Adrenal gland (tissue), 12 donors: ENCODE results near the gene B4GALNT3. TPM values are rescaled to one million over a fixed set of nuclear protein-coding genes. Genes with fewer than 3 reads are reported as not detected.

Experiments
- DNase-seq, 7 donors: peaks; one replicate each; pipeline ENCODE4 v3.0.0-alpha.2; 2019 to 2020
- H3K27ac ChIP-seq, 5 donors: fragments of 200-600 bp; sonication (generic) in 4 of 5; 1 replicate in 3 of 5; 2 replicates in 2 of 5; pipeline versions ENCODE4 v1.5.1 to v1.8.0; 2016 to 2020; ENCODE audit warnings: mild to moderate bottlenecking in 1 of 5
- H3K27me3 ChIP-seq: fragments of 200-600 bp; 2 replicates; pipeline ENCODE4 v1.8.0; 2021
- H3K36me3 ChIP-seq, 2 donors: fragments of 200-600 bp; replicated peaks in 1 of 2; 1 replicate in 1 of 2; 2 replicates in 1 of 2; pipeline versions ENCODE4 v1.5.1 to v1.8.0; 2018 to 2022
- H3K4me1 ChIP-seq, 2 donors: fragments of 200-600 bp; replicated peaks in 1 of 2; 1 replicate in 1 of 2; 2 replicates in 1 of 2; pipeline versions ENCODE4 v1.5.1 to v1.8.0; 2018 to 2021
- H3K4me3 ChIP-seq, 4 donors: fragments of 200-600 bp; sonication (generic) in 3 of 4; one replicate each; pipeline ENCODE4 v1.5.1; 2016 to 2018
- H3K9me3 ChIP-seq, 3 donors: fragments of 200-600 bp; sonication (generic) in 1 of 3; replicated peaks in 1 of 3; 1 replicate in 2 of 3; 2 replicates in 1 of 3; pipeline versions ENCODE4 v1.5.1 to v1.8.0; 2016 to 2021
- POLR2A ChIP-seq, 2 donors: fragments of 450-650 bp; IDR thresholded peaks; one replicate each; pipeline ENCODE4 v1.6.1; 2017; ENCODE audit warnings: antibody characterized with exemption in 2 of 2, mild to moderate bottlenecking in 2 of 2, moderate library complexity in 1 of 2
- WGBS, 4 donors: extraction: QIAGEN DNeasy Blood & Tissue Kit in 2 of 4; methylation state at CpG; one replicate each; pipeline versions ENCODE4 v1.1.5 to v1.1.7; 2013 to 2017; 5-methylcytosine and 5-hydroxymethylcytosine counted together
- intact Hi-C, 2 donors: fragments of 100-400 bp; cut with DNase I; formaldehyde crosslinking; loops; one replicate each; pipeline versions ENCODE4 v1.14.1 to v1.15.0; 2022 to 2023
- polyA plus RNA-seq, 3 donors: library from polyadenylated mRNA; stranded (reverse); fragments of 200-250 nt in 2 of 3; fragments of 350-450 nt in 1 of 3; fragmentation: Illumina TruSeq in 1 of 3; extraction: RNeasy Lipid Tissue Mini Kit (QIAGEN cat#74804) in 1 of 3; gene quantifications; one replicate each; pipeline ENCODE4 v1.2.3, GENCODE V29; 2013 to 2014
- total RNA-seq, 9 donors: library from RNA; depleted of rRNA in 4 of 9; stranded (reverse); fragments of >200 nt in 4 of 9; fragments of 120-200 nt in 1 of 9; fragmentation: NEBNext Ultra II Directional in 1 of 9; extraction: Animal tissue kit (Norgen Biotek cat#: 25700) in 1 of 9; gene quantifications; one replicate each; pipeline versions ENCODE4 v1.1.0 to v1.2.4, GENCODE V29; 2013 to 2023
- TF ChIP-seq, protein P1 (sequence below), 6 experiments: fragments of 450-650 bp in 4 of 6; fragments of 200-600 bp in 2 of 6; sonication (generic) in 1 of 6; IDR thresholded peaks; 1 replicate in 5 of 6; 2 replicates in 1 of 6; pipeline versions ENCODE4 v1.5.1 to v1.8.0; 2016 to 2021; ENCODE audit warnings: antibody characterized with exemption in 6 of 6, mild to moderate bottlenecking in 2 of 6, moderate library complexity in 1 of 6
- donor health status: healthy with polysubstance abuse.
- donor health status: Bipolar disorder and iron deficiency.
- donor health status: DM: yes; HTN: yes; CAD: no.
- donor health status: DM: no; HTN: no; CAD: no.
- donor health status: DM: no; HTN: no; CAD: no.
- donor health status: DM: yes; HTN: yes; CAD: no.

B4GALNT3 gene
- total and polyA plus RNA-seq, 12 donors: 3.1 to 43.1 (median 28.5) TPM

DNA sequence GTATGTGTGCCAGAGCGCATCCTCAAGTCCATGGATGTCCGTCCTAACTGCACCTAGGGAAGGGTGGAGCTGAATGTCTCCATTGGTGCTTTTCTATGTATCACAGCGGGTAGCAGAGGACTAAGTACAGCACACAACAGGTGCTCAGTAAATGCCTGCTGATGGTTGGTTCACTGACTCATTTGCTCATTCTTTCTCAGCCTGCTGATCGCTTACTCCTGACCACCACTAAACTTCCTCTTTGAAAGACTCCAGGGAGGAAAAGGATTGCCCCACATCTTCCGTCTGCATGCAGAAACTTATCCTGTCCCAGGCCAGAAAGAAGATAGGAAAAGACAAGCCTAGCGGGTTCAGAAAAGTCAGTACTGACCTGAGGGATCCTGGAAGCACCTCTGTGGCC, 66.3 kb downstream of the B4GALNT3 start:
- no peaks in the 10 kb centered on the region for H3K27me3 ChIP-seq
- no peaks in the 10 kb centered on the region for H3K9me3 ChIP-seq
- TF ChIP-seq, protein P1, sequence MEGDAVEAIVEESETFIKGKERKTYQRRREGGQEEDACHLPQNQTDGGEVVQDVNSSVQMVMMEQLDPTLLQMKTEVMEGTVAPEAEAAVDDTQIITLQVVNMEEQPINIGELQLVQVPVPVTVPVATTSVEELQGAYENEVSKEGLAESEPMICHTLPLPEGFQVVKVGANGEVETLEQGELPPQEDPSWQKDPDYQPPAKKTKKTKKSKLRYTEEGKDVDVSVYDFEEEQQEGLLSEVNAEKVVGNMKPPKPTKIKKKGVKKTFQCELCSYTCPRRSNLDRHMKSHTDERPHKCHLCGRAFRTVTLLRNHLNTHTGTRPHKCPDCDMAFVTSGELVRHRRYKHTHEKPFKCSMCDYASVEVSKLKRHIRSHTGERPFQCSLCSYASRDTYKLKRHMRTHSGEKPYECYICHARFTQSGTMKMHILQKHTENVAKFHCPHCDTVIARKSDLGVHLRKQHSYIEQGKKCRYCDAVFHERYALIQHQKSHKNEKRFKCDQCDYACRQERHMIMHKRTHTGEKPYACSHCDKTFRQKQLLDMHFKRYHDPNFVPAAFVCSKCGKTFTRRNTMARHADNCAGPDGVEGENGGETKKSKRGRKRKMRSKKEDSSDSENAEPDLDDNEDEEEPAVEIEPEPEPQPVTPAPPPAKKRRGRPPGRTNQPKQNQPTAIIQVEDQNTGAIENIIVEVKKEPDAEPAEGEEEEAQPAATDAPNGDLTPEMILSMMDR (IDR thresholded peaks at IDR 0.05): no peak
- TF ChIP-seq POLR2A (IDR thresholded peaks at IDR 0.05): no peak
- no peak overlapping the region for H3K27ac ChIP-seq
- WGBS, 4 donors: 81 to 89% (median 84%) methylated on average over 6 of the region's 6 CpGs
- H3K4me3 ChIP-seq: no peak overlapping the region
- intact Hi-C loops: no loop called here
- no peak for DNase-seq
- H3K4me1 ChIP-seq: peaks cover 11 to 28% of the 10 kb centered on the region in 2 donors
- no peaks in the 10 kb centered on the region for H3K36me3 ChIP-seq

DNA sequence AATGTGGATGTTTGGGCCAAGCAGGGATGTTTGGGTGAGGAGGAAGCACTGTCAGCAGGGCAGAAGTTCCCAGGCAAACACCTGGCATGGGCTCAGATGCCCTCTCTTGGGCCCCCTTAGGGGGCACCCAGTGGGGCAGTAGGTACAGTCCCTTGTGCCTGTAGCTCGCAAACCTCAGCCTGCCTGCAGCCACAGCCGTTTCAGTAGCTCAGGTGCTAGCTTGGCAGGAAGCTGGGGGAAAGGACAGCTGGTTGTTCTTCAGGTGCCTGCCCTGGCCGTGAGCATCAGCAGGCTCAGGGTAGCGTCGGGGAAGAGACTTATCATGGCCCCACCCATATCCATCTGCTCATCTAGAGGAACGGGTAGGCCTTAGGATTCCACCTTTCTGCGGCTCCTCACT, 67.5 kb downstream of the B4GALNT3 start:
- intact Hi-C loops: no loop called here
- WGBS, 4 donors: 81 to 91% (median 89%) methylated on average over 4 to 7 of the region's 7 CpGs
- peaks cover 11 to 28% of the 10 kb centered on the region in 2 donors for H3K4me1 ChIP-seq
- H3K27ac ChIP-seq: no peak overlapping the region
- no peaks in the 10 kb centered on the region for H3K27me3 ChIP-seq
- H3K4me3 ChIP-seq: no peak overlapping the region
- DNase-seq: no peak
- no peaks in the 10 kb centered on the region for H3K36me3 ChIP-seq
- TF ChIP-seq POLR2A (IDR thresholded peaks at IDR 0.05): no peak
- TF ChIP-seq, protein P1 (IDR thresholded peaks at IDR 0.05): no peak
- no peaks in the 10 kb centered on the region for H3K9me3 ChIP-seq

DNA sequence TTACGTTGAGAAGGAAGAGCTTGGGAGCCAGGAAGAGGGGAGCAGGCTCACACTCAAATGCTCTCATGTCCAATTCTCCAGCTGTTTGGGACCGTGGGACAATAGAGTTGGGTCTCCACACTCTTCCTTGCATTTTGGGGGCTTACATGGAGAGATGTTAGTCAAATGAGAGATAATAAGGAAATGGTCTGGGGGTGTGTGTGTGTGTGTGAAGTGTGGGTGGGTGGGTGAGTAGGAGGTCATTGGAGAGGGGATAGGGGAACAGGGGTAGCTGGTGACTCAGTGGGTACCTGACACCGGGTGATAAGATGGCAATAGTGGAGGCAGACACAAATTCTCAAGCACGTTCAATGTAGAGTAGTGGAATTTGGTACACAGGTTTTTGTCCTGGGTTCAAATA, 68.0 kb downstream of the B4GALNT3 start:
- intact Hi-C loops: no loop called here
- TF ChIP-seq, protein P1 (IDR thresholded peaks at IDR 0.05): no peak
- TF ChIP-seq POLR2A (IDR thresholded peaks at IDR 0.05): no peak
- Histone ChIP-seq H3K27me3 (no peaks in the 10 kb centered on the region), H3K4me3 (no peak overlapping the region), H3K36me3 (no peaks in the 10 kb centered on the region), H3K9me3 (no peaks in the 10 kb centered on the region), H3K27ac (no peak overlapping the region), H3K4me1 (peaks cover 11 to 28% of the 10 kb centered on the region in 2 donors)
- 84 to 96% (median 95%) methylated on average over 4 of the region's 4 CpGs for WGBS, 4 donors
- DNase-seq: no peak

DNA sequence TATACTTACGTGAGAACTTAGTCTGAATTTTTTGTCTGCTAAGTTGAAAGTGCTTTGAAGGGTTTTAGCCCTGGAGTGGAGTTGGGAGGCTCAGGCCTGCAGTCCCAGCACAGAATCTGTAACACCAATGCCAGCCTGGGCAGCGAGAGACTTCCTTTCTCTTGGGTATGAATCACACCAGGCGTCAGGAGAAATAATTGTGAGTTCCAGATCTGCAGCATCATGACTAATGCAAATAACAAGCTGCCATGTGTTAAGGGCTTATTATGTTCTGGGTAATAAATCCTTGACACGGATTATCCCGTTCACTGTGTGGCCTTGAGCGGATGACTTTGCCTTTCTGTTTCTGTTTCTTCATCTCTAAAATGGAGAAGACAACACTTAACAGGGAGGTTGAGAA, 70.6 kb downstream of the B4GALNT3 start:
- WGBS, 4 donors: 48 to 55% (median 52%) methylated on average over 6 of the region's 6 CpGs
- no peak for TF ChIP-seq POLR2A (IDR thresholded peaks at IDR 0.05)
- TF ChIP-seq, protein P1 (IDR thresholded peaks at IDR 0.05): no peak
- no peak overlapping the region for H3K4me3 ChIP-seq
- peak overlapping the region in 3 of 5 donors; percentile 23 to 82 (median 50) for H3K27ac ChIP-seq
- intact Hi-C loops: no loop called here
- DNase-seq: peak; percentile 58 to 83 (median 80)
- no peaks in the 10 kb centered on the region for H3K36me3 ChIP-seq
- H3K27me3 ChIP-seq: no peaks in the 10 kb centered on the region
- H3K4me1 ChIP-seq: peaks cover 3 to 9% of the 10 kb centered on the region in 2 donors
- no peaks in the 10 kb centered on the region for H3K9me3 ChIP-seq
